Thyroid gland (tissue), 4 donors: Measurements from ENCODE around the gene CDC42EP1. TPM values are rescaled to one million over a fixed set of nuclear protein-coding genes. Genes with fewer than 3 reads are reported as not detected.
A peak's percentile ranks its signal among the peaks of the same experiment; 100 is the strongest.

Experiments used
- DNase-seq, 2 donors: peaks; one replicate each; pipeline ENCODE4 v3.0.0-alpha.2; 2019
- H3K27ac ChIP-seq, 3 donors: fragments of 200-600 bp; sonication (generic); 1 replicate in 2 of 3; 2 replicates in 1 of 3; pipeline ENCODE4 v1.5.1; 2016 to 2019; ENCODE audit warnings: mild to moderate bottlenecking in 1 of 3, moderate library complexity in 1 of 3
- H3K27me3 ChIP-seq: fragments of 200-600 bp; sonication (generic); one replicate; pipeline ENCODE4 v1.5.1; 2019
- H3K36me3 ChIP-seq, 2 donors: fragments of 200-600 bp; sonication (generic); one replicate each; pipeline ENCODE4 v1.5.1; 2016 to 2019
- H3K4me1 ChIP-seq, 2 donors: fragments of 200-600 bp; sonication (generic); one replicate each; pipeline ENCODE4 v1.5.1; 2017 to 2019
- H3K4me3 ChIP-seq, 3 donors: fragments of 200-600 bp; sonication (generic); replicated peaks in 1 of 3; 1 replicate in 2 of 3; 2 replicates in 1 of 3; pipeline ENCODE4 v1.5.1; 2016; ENCODE audit warnings: mild to moderate bottlenecking in 1 of 3
- H3K9me3 ChIP-seq: fragments of 200-600 bp; sonication (generic); one replicate; pipeline ENCODE4 v1.5.1; 2017
- CTCF ChIP-seq, 6 experiments: fragments of 200-600 bp in 3 of 6; fragments of 450-650 bp in 3 of 6; sonication (generic) in 3 of 6; IDR thresholded peaks; one replicate each; pipeline ENCODE4 v1.5.1; 2016 to 2019; ENCODE audit warnings: antibody characterized with exemption in 6 of 6, mild to moderate bottlenecking in 2 of 6, inconsistent platforms in 1 of 6, moderate library complexity in 1 of 6
- POLR2A ChIP-seq, 2 donors: fragments of 450-650 bp; IDR thresholded peaks; one replicate each; pipeline ENCODE4 v1.6.1; 2017; ENCODE audit warnings: antibody characterized with exemption in 2 of 2, mild to moderate bottlenecking in 2 of 2, moderate library complexity in 1 of 2
- WGBS, 2 donors: methylation state at CpG; one replicate each; pipeline ENCODE4 v1.1.5; 2017; 5-methylcytosine and 5-hydroxymethylcytosine counted together
- intact Hi-C: fragments of 100-400 bp; cut with DNase I; formaldehyde crosslinking; loops from one replicate; pipeline ENCODE4 v1.15.1; 2023
- total RNA-seq, 4 donors: library from RNA; depleted of rRNA; stranded (reverse); fragments of >200 nt; gene quantifications; one replicate each; pipeline ENCODE4 v1.2.3, GENCODE V29; 2016

CDC42EP1 gene
- total RNA-seq, 4 donors from 2014 or later: 15.7 to 23.3 (median 18.3) TPM

GRCh38 chr22:37516456-37516855 lies 43.8 kb upstream of the CDC42EP1 start:
- DNase-seq: no peak
- Histone ChIP-seq H3K4me3 (no peak overlapping the region), H3K4me1 (peaks cover 10 to 23% of the 10 kb centered on the region in 2 donors), H3K27ac (no peak overlapping the region), H3K27me3 (no peaks in the 10 kb centered on the region), H3K9me3 (no peaks in the 10 kb centered on the region), H3K36me3 (no peaks in the 10 kb centered on the region)
- no peak for TF ChIP-seq CTCF (IDR thresholded peaks at IDR 0.05)
- TF ChIP-seq POLR2A (IDR thresholded peaks at IDR 0.05): no peak
- WGBS, 2 donors: 97 to 100% methylated on average over 1 of the region's 1 CpG
- intact Hi-C loops: no loop called here

GRCh38 chr22:37517826-37518450 lies 42.3 kb upstream of the CDC42EP1 start:
- no peaks in the 10 kb centered on the region for H3K36me3 ChIP-seq
- H3K4me3 ChIP-seq: peak overlapping the region in 1 of 3 donors; percentile 49
- 88 to 94% methylated on average over 12 to 13 of the region's 15 CpGs for WGBS, 2 donors
- peaks cover 3 to 14% of the 10 kb centered on the region in 2 donors for H3K4me1 ChIP-seq
- intact Hi-C loops: no loop called here
- no peaks in the 10 kb centered on the region for H3K27me3 ChIP-seq
- no peaks in the 10 kb centered on the region for H3K9me3 ChIP-seq
- no peak for DNase-seq
- TF ChIP-seq CTCF (IDR thresholded peaks at IDR 0.05): no peak
- no peak for TF ChIP-seq POLR2A (IDR thresholded peaks at IDR 0.05)
- peak overlapping the region in 2 of 3 donors; percentile 41 to 53 for H3K27ac ChIP-seq

- Histone ChIP-seq H3K4me1 (peaks cover 3 to 14% of the 10 kb centered on the region in 2 donors), H3K36me3 (no peaks in the 10 kb centered on the region), H3K4me3 (peak overlapping the region in 2 of 3 donors; percentile 24 to 49), H3K27me3 (no peaks in the 10 kb centered on the region), H3K9me3 (no peaks in the 10 kb centered on the region), H3K27ac (peak overlapping the region in 2 of 3 donors; percentile 41 to 53)
- 8 to 38% methylated on average over 10 to 12 of the region's 63 CpGs for WGBS, 2 donors
- TF ChIP-seq POLR2A (IDR thresholded peaks at IDR 0.05) (no peak), CTCF (IDR thresholded peaks at IDR 0.05) (no peak)
- DNase-seq: no peak
- intact Hi-C loops: no loop called here
These were observed 41.6 kb upstream of the CDC42EP1 start for GRCh38 chr22:37518509-37519267.

- intact Hi-C loops: no loop called here
- DNase-seq: peak; percentile 39 to 47
- Histone ChIP-seq H3K4me3 (peak within 1 kb of the TSS in 2 of 3 donors; percentile 24 to 49), H3K36me3 (no peaks in the 10 kb centered on the region), H3K27ac (peak within 1 kb of the TSS in 2 of 3 donors; percentile 41 to 53), H3K27me3 (no peaks in the 10 kb centered on the region), H3K4me1 (peaks cover 3 to 14% of the 10 kb centered on the region in 2 donors), H3K9me3 (no peaks in the 10 kb centered on the region)
- TF ChIP-seq CTCF (IDR thresholded peaks at IDR 0.05): no peak
- no peak for TF ChIP-seq POLR2A (IDR thresholded peaks at IDR 0.05)
- 3 to 33% methylated on average over 10 to 30 of the region's 99 CpGs for WGBS, 2 donors
These were observed 40.7 kb upstream of the CDC42EP1 start, which contains the start of gene CARD10 for GRCh38 chr22:37519268-37520195. Gene CARD10 (minus strand): TSS chr22:37519415. CDS start chr22:37519200, 215 bp downstream.
